Keratinocyte (primary cell): ENCODE results near the gene NELL2. TPM values are rescaled to one million over a fixed set of nuclear protein-coding genes. Genes with fewer than 3 reads are reported as not detected.

Experiments used
- DNase-seq: peaks from one replicate; pipeline ENCODE4 v3.0.0-alpha.2; 2011; ENCODE audit warnings: low read depth, missing footprints, low spot score
- FAIRE-seq: peaks from 2 replicates; lab custom pipeline; 2011; peaks lifted over from hg19 to GRCh38; lab: Jason Lieb, UNC
- H2AFZ ChIP-seq: 2 replicates; pipeline ENCODE4 v1.6.0; 2012; ENCODE audit warnings: low read length, control low read depth, inconsistent platforms; ENCODE audit not compliant: control insufficient read depth
- H3K27ac ChIP-seq: 2 replicates; pipeline ENCODE4 v1.5.1; 2011; ENCODE audit warnings: low read length; ENCODE audit not compliant: control insufficient read depth, insufficient read depth
- H3K27me3 ChIP-seq: 3 replicates; pipeline ENCODE4 v1.6.0; 2011; ENCODE audit warnings: low read length; ENCODE audit not compliant: control insufficient read depth, insufficient read depth; ENCODE audit errors: extremely low read depth
- H3K36me3 ChIP-seq, 2 experiments: 2 replicates in 1 of 2; 3 replicates in 1 of 2; pipeline ENCODE4 v1.5.1; 2011; ENCODE audit warnings: low read length in 2 of 2, mild to moderate bottlenecking in 1 of 2; ENCODE audit not compliant: control insufficient read depth in 2 of 2, insufficient read depth in 2 of 2; ENCODE audit errors: extremely low read depth in 1 of 2
- H3K4me1 ChIP-seq: 3 replicates; pipeline ENCODE4 v1.5.1; 2011; ENCODE audit warnings: low read length; ENCODE audit not compliant: control insufficient read depth, insufficient read depth; ENCODE audit errors: extremely low read depth
- H3K4me2 ChIP-seq: 3 replicates; pipeline ENCODE4 v1.6.0; 2011; ENCODE audit warnings: low read depth, low read length; ENCODE audit not compliant: control insufficient read depth, insufficient read depth; ENCODE audit errors: extremely low read depth
- H3K4me3 ChIP-seq, 3 experiments: fragments of 200-600 bp in 1 of 3; sonication (generic) in 1 of 3; 2 replicates in 2 of 3; 3 replicates in 1 of 3; pipeline ENCODE4 v1.5.1; 2011 to 2016; ENCODE audit warnings: low read length in 3 of 3, mild to moderate bottlenecking in 3 of 3, control low read depth in 2 of 3, inconsistent platforms in 1 of 3, low read depth in 1 of 3, mixed read lengths in 1 of 3, mixed run types in 1 of 3, moderate library complexity in 1 of 3; ENCODE audit not compliant: control insufficient read depth in 2 of 3, insufficient read depth in 2 of 3; ENCODE audit errors: extremely low read depth in 1 of 3
- H3K79me2 ChIP-seq: 2 replicates; pipeline ENCODE4 v1.6.0; 2012; ENCODE audit warnings: low read length; ENCODE audit not compliant: control insufficient read depth, insufficient read depth
- H3K9ac ChIP-seq: 3 replicates; pipeline ENCODE4 v1.6.0; 2011; ENCODE audit warnings: low read length; ENCODE audit not compliant: control insufficient read depth, insufficient read depth; ENCODE audit errors: extremely low read depth
- H3K9me1 ChIP-seq: 3 replicates; pipeline ENCODE4 v1.6.0; 2011; ENCODE audit warnings: low read length; ENCODE audit not compliant: control insufficient read depth, insufficient read depth; ENCODE audit errors: extremely low read depth
- H3K9me3 ChIP-seq: 2 replicates; pipeline ENCODE4 v1.5.1; 2012; ENCODE audit warnings: low read depth, low read length; ENCODE audit not compliant: control insufficient read depth
- H4K20me1 ChIP-seq: 3 replicates; pipeline ENCODE4 v1.6.0; 2011; ENCODE audit warnings: low read length; ENCODE audit not compliant: control insufficient read depth, insufficient read depth; ENCODE audit errors: extremely low read depth
- EZH2 ChIP-seq: IDR thresholded peaks from one replicate; pipeline ENCODE4 v1.6.1; 2012; ENCODE audit warnings: inconsistent platforms, mild to moderate bottlenecking, low read length, moderate library complexity
- dilution Hi-C: fragments of 300-500 bp; cut with MboI; formaldehyde crosslinking; loops from one replicate; pipeline ENCODE4 v1.7.0; 2020; ENCODE audit warnings: low sequenced_read_pairs; ENCODE audit not compliant: extremely low pct_ligation_motif_present
- polyA plus RNA-seq, 5 experiments: library from polyadenylated mRNA; depleted of rRNA in 3 of 5; stranded (reverse) in 3 of 5; stranded (forward) in 1 of 5; unstranded in 1 of 5; fragments of >200 nt; gene quantifications; 1 replicate in 1 of 5; 2 replicates in 3 of 5; 3 replicates in 1 of 5; pipeline versions ENCODE4 v1.2.1 to v1.2.3, GENCODE V29; 2011 to 2012; ENCODE audit warnings: missing spikeins in 2 of 5, low read depth in 1 of 5, low replicate concordance in 1 of 5
- TF ChIP-seq, protein P1 (sequence below), 3 experiments: IDR thresholded peaks in 1 of 3; conservative IDR thresholded peaks in 1 of 3; optimal IDR thresholded peaks in 1 of 3; 2 replicates in 2 of 3; 3 replicates in 1 of 3; pipeline versions ENCODE3 to v1.5.1; 2011; ENCODE audit warnings: low read length in 3 of 3, mild to moderate bottlenecking in 3 of 3, moderate library complexity in 2 of 3, control low read depth in 1 of 3, inconsistent platforms in 1 of 3; ENCODE audit not compliant: insufficient read depth in 2 of 3; ENCODE audit errors: extremely low read depth in 1 of 3

NELL2 gene
- polyA plus RNA-seq, 1 donor (not counting 4 experiments of a cell fraction or from before 2014, with no cell fraction given), result 0.58 TPM

DNA sequence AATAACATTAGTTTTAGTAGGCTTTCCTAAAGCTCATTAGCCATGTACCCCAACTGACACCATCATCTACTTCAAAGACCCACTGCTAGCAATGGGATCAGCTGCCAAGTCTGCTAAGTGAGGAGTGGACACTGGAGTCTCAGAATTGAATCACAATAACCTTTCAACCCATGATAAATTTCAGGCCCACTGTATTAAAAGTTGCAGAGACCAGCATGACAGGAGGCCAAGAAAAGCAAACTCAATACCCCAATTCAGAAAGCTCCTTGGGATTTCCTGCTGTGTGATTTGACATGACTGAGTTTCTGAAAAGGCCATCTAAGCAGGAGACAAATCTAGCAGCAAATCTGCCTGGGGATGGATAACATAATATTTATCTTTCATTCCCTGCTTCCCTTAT lies 320.7 kb downstream of the NELL2 start:
- H3K4me3 ChIP-seq, result no peak overlapping the region
- DNase-seq (no peak), FAIRE-seq (no peak)
- no peaks in the 10 kb centered on the region for H4K20me1 ChIP-seq
- no peak for TF ChIP-seq EZH2
- TF ChIP-seq, protein P1, sequence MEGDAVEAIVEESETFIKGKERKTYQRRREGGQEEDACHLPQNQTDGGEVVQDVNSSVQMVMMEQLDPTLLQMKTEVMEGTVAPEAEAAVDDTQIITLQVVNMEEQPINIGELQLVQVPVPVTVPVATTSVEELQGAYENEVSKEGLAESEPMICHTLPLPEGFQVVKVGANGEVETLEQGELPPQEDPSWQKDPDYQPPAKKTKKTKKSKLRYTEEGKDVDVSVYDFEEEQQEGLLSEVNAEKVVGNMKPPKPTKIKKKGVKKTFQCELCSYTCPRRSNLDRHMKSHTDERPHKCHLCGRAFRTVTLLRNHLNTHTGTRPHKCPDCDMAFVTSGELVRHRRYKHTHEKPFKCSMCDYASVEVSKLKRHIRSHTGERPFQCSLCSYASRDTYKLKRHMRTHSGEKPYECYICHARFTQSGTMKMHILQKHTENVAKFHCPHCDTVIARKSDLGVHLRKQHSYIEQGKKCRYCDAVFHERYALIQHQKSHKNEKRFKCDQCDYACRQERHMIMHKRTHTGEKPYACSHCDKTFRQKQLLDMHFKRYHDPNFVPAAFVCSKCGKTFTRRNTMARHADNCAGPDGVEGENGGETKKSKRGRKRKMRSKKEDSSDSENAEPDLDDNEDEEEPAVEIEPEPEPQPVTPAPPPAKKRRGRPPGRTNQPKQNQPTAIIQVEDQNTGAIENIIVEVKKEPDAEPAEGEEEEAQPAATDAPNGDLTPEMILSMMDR (optimal IDR thresholded peaks at IDR 0.05 in 1 of 3, IDR thresholded peaks at IDR 0.05 in 1 of 3, conservative IDR thresholded peaks at IDR 0.05 in 1 of 3; ENCODE audit: extremely low read depth in 1 of 3, insufficient read depth in 2 of 3, low read length in 3 of 3), result no peak
- no peaks in the 10 kb centered on the region for H3K4me1 ChIP-seq
- dilution Hi-C loops, result no loop called here
- no peaks in the 10 kb centered on the region for H3K27me3 ChIP-seq
- no peak overlapping the region for H3K27ac ChIP-seq
- H2AFZ ChIP-seq, result no peak overlapping the region
- no peaks in the 10 kb centered on the region for H3K36me3 ChIP-seq
- no peaks in the 10 kb centered on the region for H3K79me2 ChIP-seq
- no peaks in the 10 kb centered on the region for H3K9me1 ChIP-seq
- H3K4me2 ChIP-seq, result no peak overlapping the region
- H3K9me3 ChIP-seq, result no peaks in the 10 kb centered on the region
- no peak overlapping the region for H3K9ac ChIP-seq

DNA sequence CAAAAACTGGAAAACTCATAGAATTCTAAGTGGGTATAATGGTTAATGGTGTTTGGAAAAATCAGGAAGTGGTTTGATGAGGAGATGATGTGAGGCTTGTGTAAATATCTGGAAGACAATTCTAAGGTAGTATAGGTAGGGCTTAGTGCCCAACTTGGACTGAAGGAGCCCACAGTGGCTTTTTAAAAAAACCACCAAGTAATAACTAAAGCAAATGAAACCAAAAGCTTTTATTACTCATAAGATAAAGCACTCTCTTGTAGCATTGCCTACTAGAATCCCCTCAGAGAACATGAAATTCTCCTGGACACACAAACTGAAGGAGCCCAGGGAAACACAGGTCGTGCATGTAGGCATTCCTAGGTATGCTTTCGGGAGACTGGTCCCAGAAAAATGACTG lies 324.5 kb downstream of the NELL2 start:
- FAIRE-seq (no peak), DNase-seq (no peak)
- no peak overlapping the region for H3K4me3 ChIP-seq
- no peak overlapping the region for H3K27ac ChIP-seq
- no peak overlapping the region for H2AFZ ChIP-seq
- no peaks in the 10 kb centered on the region for H3K9me1 ChIP-seq
- H3K9ac ChIP-seq, result no peak overlapping the region
- H3K36me3 ChIP-seq, result no peaks in the 10 kb centered on the region
- H3K4me1 ChIP-seq, result no peaks in the 10 kb centered on the region
- no peak overlapping the region for H3K4me2 ChIP-seq
- H4K20me1 ChIP-seq, result no peaks in the 10 kb centered on the region
- H3K27me3 ChIP-seq, result no peaks in the 10 kb centered on the region
- no peak for TF ChIP-seq EZH2
- TF ChIP-seq, protein P1 (optimal IDR thresholded peaks at IDR 0.05 in 1 of 3, IDR thresholded peaks at IDR 0.05 in 1 of 3, conservative IDR thresholded peaks at IDR 0.05 in 1 of 3; ENCODE audit: extremely low read depth in 1 of 3, insufficient read depth in 2 of 3, low read length in 3 of 3), result no peak
- dilution Hi-C loops, result no loop called here
- H3K79me2 ChIP-seq, result no peaks in the 10 kb centered on the region
- no peaks in the 10 kb centered on the region for H3K9me3 ChIP-seq
